ENCODE results near the gene RPN2. TPM values are rescaled to one million over a fixed set of nuclear protein-coding genes. Genes with fewer than 3 reads are reported as not detected.

The RPN2 gene
- total RNA-seq, 1 donor from 2014 or later, result 247 TPM

DNA sequence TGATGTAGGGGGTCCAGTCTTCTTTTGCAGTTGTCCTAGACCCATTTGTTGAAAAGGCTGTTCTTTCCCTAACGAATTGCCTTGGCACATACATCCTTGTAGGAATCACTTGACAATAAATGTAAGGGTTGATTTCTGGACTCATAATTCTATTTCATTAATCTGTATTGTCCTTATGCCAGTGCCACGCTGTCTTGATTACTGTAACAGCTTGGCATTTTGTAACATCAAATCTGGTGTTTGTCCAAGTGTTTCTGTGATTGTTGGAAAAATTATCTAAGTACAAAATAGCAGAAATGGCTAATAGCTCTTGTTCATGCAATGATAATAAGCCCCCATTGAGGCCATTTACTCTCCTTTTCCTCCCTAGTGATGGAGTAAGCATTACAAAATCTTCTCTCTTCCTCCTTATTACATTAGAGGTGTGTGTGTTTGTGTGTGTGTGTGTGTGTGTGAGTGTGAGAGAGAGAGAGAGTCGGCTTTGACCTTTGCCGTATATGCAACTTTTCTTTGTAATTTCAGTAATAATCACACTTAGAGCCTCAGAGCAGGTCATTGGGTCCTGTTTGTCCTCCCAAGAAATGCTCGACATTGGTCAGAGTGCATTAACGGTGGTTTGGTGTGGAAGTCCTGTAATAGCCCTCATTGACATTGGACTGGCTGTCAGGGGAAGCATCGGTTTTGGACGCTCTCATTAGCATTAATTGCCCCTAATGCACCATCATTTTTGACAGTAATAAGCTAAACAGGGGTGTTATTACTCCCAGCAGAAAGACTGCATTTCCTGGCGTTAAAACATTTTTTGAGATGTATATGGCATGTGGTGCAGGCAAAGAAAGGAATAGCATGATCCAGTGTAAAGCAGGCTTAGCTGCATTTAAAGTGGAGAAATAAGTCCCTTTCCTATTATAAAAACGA is 40.9 kb downstream of the RPN2 start:
- DNase-seq, result no peak

DNA sequence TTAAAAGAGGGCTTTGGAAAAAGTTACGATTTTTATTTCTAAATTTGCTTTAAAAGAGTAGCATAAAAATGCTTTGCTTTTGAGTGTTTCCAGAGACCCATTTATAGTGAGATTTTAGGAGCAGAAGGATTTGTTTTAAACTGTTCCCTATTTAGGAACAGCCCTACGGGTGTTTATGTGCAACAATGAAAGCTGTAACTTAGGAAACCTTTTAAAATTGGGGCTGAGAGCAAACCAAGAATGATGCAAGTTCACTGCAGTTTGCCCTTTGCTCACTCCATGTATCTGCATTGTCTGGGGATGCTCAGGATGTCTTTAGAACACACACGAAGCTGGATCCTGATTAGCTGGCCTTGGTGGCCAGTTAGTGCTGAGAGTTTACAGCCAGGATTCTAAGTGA is 41.6 kb downstream of the RPN2 start:
- no peak for DNase-seq

DNA sequence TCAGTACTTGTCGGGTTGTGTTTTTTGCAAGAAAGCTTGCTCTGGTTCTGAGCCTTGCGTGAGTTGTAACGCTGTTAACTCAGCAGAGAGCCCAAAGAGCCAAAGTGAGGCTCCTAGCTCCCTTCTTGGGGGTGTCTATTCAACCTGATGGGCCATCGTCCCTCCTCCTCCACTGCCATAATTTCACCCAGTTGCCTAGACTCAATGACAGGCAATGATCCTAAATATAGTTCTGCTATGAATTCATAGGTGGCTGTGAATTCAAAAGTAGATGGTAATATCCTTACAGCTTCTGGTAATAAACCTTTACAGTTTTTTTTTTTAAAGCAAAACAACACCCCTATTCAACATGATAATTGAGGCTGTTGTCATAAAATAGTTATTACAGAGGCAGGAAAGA is 43.0 kb downstream of the RPN2 start:
- no peak for DNase-seq

DNA sequence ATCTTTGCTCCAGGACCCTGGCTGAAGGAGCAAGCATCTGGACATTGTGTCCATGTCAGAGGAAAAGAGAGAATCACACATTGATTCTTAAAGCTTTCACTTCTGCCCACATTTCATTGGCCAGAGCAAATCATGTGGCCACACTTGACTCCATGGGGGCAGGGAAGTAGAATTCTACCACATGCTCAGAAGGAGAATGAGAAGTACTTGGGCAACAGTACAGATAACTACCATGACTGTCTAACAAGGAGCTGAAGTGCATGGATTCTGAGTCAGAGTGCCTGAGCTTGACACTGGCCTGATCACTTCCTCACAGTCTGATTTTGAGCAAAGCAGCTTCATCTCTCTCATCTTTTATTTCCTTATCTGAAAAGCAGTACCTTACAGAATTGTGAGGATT is 43.9 kb downstream of the RPN2 start:
- peak; percentile 16 for DNase-seq

DNA sequence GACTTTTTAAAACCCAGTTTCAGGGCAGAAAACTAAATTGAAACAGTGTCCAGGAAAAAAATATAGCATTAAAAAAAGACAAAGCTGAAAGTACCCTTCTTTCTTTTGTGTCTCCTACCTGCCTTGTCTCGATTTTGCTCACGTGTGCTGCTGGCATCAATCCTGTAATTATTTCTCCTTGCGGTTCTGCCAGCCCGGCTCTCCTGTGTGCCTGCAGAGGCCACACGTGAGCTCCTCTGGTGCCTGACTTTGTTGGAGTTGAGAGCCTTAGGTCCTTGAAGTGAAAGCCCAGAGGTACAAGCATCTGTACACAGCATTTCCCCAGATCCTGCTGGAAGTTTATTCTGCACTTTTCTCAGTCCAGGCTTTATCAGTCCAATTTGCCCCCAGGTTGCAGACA is 46.0 kb downstream of the RPN2 start:
- no peak for DNase-seq

DNA sequence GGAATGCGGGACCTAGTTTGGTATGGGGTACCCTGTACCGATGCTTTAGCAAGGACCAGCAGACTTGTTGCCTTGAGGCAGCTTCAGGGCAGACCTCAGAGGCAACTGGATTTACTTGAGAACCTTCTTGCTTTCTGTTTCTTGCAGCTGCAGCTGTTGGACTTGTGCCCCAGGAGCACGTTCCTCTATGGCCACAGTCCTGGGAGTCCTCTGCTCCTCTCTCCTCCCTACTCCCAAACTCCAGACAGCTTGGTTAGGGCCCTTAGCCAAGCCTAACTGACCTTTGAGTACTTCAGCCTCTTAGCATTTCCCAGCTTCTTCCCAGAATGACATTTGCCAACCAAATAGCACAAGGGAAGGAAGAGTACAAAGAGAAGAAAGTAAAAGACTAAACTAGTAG is 47.8 kb downstream of the RPN2 start:
- DNase-seq, result no peak

DNA sequence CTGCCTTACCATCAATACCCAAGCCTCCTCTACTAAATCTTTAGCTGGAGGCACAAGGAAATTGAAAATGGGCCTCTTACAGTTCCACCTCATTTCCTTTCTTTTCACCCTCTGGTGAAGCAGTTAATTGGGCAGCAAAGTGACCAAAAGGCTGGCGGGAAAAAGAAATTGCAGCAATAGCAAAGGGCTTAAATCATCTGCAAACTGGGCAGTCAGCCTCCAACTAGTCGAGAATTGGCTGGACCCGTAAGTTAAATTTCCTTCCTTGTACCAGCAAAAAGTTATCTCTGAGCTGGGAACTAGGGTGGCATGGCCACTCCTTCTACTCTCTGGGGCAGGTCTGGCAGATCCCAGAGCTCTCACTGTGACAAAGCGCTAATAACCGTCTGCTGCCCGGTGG is 49.0 kb downstream of the RPN2 start:
- DNase-seq, result no peak

DNA sequence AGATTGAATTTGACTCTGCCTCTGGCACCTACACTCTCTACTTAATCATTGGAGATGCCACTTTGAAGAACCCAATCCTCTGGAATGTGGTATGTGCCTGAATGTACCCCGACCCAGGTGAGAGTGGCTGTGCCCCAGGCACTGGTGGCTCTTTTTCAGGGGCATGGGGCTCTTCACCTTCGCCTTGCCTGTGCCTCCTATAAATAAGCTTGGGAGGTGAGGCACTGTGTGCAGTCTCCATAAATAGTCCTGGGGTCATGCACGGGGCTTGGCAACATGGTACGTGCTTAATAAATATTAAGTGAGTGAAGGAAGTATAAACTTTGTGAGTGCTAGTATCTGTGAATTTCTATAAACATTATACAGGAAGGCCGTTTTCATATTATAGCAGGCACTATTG is 49.5 kb downstream of the RPN2 start:
- DNase-seq, result no peak

DNA sequence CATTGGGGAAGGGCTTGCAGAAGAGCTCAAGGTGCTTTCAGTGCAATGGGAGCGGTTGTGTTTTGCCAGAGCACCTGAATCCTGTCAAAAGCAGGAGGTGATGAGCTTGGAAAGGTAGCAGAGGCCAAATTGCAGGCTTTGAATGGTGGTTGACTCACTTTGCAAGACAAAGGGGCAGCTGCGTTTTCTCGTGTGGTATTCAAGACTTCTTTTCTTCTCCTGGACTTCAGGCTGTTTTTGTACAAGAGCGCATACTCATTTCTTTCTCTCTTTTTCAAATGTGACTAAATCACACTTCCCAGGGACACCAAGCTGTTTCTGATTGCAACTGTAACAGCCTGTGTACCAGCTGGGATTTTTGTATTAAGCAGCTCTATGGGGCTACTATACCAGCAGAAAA is 50.2 kb downstream of the RPN2 start:
- no peak for DNase-seq

DNA sequence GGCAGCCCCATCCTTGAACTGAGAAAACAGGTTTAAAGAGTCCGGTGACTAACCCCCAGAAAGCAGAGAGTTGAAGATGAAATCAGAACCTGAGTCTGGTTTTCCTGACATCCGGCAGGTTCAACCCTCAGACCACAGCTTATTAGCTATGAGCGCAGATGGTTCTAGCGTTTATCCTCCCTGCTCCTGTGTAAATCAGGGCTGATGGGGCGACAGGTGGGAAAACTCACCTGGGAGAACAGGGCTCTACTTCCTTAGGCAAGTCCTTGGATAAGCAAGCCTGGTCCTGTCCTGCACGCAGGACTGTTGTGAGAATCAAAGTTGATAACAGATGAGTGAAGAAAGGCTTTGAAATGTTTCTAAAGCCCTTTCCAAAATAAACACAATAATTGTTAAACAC is 51.1 kb downstream of the RPN2 start:
- DNase-seq, result no peak

DNA sequence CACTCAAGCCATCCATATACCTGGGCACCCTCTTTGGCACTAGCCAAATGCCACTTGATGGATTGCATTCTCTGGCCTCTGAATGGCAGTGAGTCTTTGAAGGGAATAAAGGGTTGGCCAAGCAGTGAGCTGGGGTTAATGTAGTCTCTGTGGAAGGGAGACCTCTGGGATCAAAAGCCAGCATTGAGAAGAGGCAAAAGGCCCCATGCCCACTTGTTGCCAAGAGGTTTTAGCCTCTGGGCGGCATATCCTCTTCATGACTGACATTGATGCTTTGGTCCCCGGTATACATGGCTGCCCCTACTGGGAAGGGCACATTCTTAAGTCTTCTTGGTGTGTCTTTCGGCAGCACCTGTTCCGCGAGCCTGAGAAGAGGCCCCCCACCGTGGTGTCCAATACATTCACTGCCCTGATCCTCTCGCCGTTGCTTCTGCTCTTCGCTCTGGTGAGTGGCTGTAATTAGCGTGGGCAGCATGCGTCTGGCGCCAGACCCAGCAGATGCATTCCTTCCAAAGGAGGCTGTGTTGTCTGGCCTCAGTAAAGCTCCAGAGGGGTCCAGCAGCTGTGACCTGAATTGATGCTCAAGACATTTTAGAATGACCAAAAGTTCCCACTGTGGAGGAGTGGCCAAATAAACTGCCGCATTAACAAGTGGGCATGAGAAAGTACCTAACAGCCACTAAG is 53.0 kb downstream of the RPN2 start:
- DNase-seq, result no peak

DNA sequence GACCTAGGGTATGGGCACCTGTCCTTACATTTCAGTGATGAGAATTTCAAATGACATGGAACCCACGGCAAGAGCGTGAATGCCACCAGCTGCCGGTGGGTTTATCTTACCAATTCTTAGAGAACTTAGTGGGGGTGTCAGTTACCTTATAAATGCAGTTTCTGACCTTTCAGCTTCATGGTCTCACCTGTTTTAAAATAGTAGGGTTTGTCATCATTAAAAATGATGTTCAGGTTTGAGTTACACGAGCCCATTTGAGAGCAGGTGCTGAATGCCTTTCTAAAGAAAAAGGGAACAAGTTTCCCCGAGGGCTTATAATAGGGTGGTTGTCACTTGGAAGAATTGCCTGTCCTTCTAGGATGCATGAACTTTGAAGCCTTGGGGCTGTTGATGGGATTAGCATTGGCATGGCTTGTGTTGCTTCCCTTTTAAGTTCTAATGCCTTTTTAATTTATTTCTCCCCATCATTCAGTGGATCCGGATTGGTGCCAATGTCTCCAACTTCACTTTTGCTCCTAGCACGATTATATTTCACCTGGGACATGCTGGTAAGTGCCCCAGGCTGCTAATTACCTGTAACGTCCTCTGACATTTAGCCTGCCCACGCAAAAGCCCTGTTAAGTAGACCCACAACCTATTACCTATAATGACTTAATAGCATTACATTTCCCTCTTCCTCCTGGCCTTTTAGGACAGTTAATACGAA is 54.6 kb downstream of the RPN2 start:
- DNase-seq, result no peak

DNA sequence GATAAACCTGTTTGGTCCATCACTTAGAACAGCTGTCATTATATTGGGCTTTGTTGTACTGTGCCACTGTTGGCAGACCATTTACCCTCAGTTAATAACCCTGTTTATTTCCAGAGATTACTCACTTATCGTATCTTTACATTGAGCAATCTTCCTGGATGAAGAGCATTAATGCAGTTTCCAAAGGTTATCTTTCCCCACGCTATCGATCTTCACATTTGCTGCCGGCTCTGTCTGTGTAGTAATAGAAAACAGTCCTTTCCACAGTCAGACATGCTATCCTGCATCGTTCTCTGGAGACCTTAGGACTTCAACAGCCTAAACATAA is 55.1 kb downstream of the RPN2 start:
- DNase-seq, result no peak

DNA sequence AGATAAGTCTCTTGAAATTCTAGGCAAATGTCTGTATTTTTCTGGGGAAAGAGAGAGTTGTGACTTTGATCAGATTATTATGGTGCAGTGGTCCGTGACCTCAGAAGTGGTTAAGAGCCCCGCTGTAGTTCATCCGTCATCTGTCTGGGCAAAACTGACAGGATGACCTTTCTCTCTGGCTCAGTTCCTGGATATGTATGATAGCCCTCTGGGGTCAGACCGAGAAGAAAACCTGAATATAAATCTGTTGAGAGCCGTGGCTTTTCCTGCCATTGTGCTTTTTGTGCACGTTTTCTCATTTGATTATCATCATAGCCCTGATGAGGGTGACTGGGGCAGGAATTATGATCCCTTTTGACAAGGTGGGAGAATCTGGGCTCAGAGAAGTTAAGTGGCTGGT is 55.9 kb downstream of the RPN2 start:
- DNase-seq, result peak; percentile 80

DNA sequence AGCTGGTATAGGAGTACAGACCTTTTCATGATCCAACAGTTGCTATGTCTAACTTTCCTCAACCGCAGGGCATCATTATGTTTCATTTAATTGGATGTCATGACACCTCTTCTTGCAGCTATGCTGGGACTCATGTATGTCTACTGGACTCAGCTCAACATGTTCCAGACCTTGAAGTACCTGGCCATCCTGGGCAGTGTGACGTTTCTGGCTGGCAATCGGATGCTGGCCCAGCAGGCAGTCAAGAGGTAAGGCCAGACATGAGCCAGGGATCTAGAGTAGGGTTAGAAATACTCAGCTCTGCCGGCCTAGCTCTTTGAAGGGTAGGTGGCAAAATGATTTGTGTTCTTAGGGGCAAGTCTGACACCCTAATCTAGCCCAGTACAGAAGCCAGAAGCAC is 57.3 kb downstream of the RPN2 start:
- no peak for DNase-seq

DNA sequence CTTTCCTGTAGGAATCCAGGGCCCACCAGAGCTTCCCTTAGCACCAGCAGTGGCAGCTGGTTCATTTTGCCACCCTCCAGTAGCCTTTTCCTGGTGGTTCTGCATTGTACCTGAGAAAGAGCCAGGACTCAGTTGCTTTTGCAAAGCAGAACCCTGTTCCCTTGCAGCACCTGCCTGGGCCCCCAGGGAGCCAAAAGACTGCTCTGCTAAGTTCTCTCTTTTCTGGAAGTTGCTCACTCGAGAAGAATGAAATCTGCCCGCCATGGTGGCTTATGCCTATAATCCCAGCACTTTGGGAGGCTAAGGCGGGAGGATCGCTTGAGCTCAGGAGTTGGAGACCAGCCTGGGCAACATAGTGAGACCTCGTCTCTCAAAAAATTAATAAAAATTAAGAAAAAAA is 58.5 kb downstream of the RPN2 start:
- no peak for DNase-seq

DNA sequence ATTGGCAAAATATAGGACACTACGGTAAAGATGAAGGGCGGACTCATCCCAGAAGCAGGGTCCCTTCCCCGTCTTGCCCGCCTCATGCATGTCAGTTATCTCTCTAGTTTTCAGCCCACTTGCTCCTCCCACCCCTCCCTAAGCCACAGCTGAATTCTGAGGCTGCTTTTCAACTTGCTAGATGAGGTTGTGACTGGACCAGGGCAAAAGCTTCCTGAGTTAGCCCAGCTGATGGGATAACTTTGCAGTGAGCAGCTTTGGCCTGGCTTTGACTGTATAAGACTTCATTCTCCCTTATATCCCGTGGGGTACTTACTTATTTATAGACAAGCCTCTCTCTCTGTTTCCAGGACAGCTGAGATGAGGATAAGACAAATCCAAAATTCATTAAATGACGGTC is 59.3 kb downstream of the RPN2 start:
- DNase-seq, result no peak

DNA sequence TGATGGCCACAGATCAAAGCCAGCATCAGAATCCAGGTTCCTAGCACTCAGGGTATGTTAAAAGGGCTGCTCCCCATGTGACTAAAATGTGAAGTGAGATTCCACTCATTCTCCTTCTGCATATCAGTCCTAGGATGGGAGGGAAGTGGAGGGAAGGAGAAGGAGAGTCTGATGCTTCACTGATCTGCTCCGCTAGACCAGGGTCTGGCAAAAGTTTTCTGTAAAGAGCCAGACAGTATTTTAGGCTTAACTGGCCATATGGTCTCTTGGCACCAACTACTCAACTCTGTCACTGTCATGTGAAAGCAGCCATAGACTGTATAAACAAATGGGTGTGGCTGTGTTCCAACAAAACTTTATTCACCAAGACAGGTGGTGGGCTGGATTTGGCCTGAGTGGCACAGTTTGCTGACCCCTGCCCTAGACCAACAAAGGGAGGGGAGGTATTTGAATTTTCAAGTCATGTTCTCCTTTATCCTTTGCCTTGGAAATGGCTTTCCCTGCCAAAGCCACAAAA is 59.9 kb downstream of the RPN2 start:
- no peak for DNase-seq

DNA sequence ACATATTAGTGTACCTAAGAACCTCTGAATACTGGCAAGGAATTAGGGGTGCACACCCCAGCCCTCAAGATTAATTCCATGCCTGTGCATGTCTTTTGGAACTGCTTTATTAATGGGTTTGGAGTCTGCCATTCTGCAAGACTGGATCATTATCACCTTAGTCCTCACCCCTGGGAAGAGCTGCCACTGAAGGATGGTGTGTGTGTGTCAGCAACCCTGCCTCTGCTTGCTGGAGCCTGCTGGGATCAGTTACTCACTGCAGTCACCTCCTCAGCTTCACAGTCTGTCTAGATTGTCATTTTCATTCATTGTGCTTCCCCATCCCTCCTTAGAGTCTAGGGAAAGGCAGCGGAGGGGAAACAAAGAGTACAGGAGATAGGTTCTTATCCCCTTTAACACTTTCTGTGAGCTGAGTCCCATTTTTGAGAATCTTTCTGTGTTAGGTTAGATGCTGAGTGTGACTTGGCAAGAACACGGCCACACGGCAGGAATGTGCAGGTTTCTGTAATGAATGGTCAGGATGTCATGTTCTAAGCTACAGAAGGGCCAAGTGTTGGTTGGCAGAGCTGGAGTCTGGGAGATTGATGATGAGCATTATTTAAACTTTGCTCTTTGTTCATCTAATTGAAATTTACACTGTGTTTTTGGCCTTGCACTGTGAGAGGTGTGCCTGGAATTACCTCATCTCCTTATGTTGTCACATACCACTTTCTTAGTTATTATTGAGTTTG is 61.4 kb downstream of the RPN2 start:
- no peak for DNase-seq

DNA sequence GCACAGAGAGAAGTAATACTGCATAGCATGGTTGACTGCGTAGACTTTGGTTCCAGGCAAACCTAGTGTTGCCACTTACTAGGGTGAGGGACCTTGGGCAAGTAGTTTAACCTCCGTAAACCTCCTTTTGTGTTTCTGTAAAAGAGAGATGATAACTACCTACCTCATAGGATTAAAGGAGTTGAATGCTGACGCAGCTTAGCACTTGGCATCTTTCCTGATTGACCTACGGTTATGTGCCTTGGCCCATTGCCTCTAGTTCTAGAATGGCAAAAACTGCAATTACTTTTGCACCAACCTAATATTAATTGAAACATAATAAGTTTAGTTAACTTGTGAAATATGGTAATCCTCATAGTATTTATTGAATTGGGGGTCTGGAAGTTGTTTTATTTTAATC is 63.4 kb downstream of the RPN2 start:
- DNase-seq, result no peak

DNA sequence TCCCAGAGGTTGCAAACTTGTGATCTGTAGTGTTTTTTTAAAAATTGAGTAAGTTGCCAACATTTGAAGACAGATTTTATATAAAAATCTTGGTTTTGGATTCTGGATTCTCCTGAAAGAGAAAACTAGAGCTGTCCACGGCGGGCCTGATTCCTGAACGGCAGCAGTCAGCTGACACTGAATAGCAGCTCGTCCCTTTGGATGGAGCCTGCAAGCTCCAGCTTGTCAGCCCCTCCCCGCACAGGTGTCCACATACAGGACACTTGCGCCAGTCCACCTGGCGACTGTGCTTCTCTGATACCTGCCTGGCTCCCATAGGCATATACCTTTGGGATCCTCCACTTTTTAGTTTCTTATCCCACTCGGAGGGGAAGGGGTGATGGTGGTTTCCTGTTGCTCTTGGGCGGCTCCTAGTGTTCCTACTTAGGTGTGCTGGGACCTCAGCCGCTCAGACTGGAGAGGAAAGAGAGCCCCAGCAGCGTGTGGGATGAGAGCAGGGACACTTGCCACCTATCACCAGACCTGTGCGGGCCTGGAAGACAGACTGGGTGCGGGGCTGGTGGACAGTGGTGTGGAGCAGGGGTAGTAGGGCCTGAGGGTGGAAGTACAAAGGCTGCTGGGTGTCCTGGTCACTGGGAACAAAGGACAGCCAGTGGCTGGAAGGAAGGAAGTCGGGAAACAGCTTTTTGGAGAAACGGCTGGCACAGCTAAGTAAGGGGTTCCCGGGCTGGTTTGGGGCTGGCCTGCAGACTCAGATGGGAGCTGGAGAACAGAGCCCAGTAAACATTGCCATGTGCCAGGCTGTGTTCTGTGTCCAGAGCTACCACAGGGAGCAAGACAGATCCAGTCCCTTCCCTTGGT is 64.2 kb downstream of the RPN2 start:
- DNase-seq, result peak; percentile 10
